Measurements from ENCODE around the gene PRPF8.
A peak's percentile ranks its signal among the peaks of the same experiment; 100 is the strongest.
"Not testable (repeated sequence)": the region's sequence is repeated elsewhere in the genome, so short reads cannot be mapped to it uniquely, and the experiment has no call there.

Gene PRPF8

DNA sequence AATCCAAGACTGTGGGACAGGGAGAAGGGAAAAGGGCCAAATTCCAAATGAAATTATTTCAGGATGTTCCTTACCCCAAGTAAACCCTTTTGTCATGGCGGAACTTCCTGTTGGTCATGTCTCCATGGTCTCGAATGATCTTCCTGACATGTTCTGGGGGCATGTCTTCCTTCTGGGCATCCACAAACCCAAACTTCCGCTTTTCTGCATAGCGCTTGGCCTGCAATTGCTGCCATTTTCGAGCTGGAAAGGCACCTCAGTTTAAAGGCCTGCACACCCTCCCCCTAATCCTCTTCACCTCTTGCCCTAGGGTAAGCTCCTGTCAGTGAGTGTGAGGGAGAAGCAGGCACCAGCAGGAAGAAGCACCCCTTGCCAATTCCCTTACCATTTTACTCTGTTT lies 1.2 kb downstream of the PRPF8 start:
- Mint-ChIP-seq H3K36me3 (ENCODE audit: low read depth) (peaks cover 59% of the 10 kb centered on the region), H3K27ac (peak overlapping the region; percentile 99), H3K27me3 (no peaks in the 10 kb centered on the region), H3K4me3 (peak overlapping the region; percentile 98), H3K4me1 (ENCODE audit: low read depth) (peaks cover 49% of the 10 kb centered on the region), H3K9me3 (no peaks in the 10 kb centered on the region)

DNA sequence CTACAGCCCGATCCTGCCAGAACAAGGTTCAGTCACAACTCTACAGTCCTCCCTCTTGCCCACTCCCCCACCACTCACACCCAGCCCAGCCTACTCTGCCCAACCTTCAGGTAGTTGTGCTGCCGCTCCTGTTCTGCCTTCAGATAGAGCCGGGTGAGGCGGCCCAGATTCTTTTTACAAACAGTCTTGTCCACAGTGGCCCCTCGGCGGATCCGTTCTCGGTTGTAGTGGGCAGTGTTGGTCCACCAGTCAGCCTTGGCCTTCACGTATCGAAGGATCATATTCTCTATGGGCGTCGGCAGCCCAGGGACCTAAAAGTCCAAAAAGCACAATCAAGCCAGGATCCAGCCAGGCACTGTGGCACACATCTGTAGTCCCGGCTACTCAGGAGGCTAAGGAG lies 8.3 kb downstream of the PRPF8 start:
- Mint-ChIP-seq H3K9me3 (no peaks in the 10 kb centered on the region), H3K4me3 (no peak overlapping the region), H3K27me3 (no peaks in the 10 kb centered on the region), H3K27ac (no peak overlapping the region), H3K36me3 (ENCODE audit: low read depth) (peaks cover 83% of the 10 kb centered on the region), H3K4me1 (ENCODE audit: low read depth) (peaks cover 12% of the 10 kb centered on the region)

DNA sequence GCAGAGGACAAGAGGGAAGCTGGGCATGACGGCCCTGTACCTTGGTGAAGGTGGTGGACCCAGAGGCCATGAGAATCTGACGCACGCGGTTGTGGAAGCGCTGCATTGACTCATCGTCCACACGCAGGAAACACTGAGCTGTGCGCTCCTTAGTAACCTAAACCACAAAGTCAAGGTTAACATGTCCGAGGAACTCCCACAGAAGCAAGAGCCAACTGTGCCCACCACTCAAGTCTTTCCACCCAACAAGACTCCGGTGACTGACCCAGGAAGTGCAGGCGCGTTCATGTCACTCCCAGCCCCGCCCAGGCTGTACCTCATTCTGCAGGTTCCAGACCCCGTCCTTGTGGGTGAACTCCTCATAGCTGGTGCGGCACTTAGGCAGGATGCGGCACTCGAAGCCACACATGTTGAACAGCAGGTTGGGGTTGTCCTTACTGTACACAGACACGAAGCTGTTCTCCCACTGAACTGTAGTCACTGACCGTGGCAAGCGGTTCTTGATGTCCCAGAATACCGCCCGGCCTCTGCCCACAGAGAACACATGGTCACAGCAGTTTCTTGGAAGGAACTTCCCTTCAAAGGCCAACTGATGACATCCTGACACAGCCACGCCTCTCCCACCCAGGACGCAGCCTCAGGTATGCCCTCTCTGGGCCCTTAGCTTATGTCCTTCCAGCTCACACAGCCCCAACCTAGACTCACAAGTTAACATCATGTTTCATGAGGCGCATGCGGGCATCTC lies 11.5 kb downstream of the PRPF8 start:
- Mint-ChIP-seq H3K4me3 (no peak overlapping the region), H3K27ac (peak overlapping the region; percentile 12), H3K4me1 (ENCODE audit: low read depth) (peaks cover 11% of the 10 kb centered on the region), H3K27me3 (no peaks in the 10 kb centered on the region), H3K36me3 (ENCODE audit: low read depth) (peaks cover 80% of the 10 kb centered on the region), H3K9me3 (no peaks in the 10 kb centered on the region)

DNA sequence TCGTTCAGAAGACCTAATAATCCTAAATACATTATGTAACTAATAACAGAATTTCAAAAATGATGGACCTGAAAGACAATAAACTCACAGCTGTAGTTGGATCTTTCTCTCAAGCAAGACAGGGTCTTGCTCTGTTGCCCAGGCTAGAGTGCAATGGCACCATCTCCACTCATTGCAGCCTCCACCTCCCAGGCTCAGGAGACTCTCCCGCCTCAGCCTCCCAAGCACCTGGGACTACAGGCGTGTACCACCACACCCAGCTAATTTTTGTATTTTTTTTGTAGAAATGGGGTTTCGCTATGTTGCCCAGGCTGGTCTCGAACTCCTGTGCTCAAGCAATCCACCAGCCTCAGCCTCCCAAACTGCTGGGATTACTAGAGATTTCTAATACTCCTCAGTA lies 20.7 kb downstream of the PRPF8 start:
- not testable (repeated sequence) for H3K4me3 Mint-ChIP-seq; H3K4me1 Mint-ChIP-seq (ENCODE audit: low read depth)

DNA sequence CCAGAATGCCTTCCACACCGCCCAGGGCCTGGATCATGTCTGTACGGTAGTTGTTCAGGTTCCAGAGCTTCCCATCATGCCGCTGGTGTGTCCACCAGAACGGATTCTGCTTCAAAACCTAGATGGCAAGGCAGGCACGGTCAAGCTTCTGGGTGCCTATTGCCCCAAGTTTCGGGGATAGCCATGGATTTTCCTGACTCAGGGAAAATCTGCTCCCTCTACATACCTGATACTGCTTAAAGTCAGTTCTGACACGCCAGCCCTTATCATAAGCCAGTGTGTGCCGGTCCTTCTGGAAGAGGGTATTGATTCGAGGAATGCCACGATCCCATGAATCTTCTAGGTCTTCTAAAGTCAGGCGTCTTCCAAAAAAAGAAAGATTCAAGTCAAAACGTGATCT lies 23.6 kb downstream of the PRPF8 start:
- no peak overlapping the region for H3K4me3 Mint-ChIP-seq
- no peaks in the 10 kb centered on the region for H3K9me3 Mint-ChIP-seq
- H3K27ac Mint-ChIP-seq: no peak overlapping the region
- H3K4me1 Mint-ChIP-seq (ENCODE audit: low read depth): no peaks in the 10 kb centered on the region
- peaks cover 81% of the 10 kb centered on the region for H3K36me3 Mint-ChIP-seq (ENCODE audit: low read depth)
- H3K27me3 Mint-ChIP-seq: no peaks in the 10 kb centered on the region

More for the DNA sequence above, 20.7 kb downstream of the PRPF8 start:
- not testable (repeated sequence) for H3K27me3 Mint-ChIP-seq, H3K9me3 Mint-ChIP-seq
- Mint-ChIP-seq H3K36me3 (ENCODE audit: low read depth) (peaks cover 76% of the 10 kb centered on the region), H3K27ac (peak overlapping the region; percentile 45)

DNA sequence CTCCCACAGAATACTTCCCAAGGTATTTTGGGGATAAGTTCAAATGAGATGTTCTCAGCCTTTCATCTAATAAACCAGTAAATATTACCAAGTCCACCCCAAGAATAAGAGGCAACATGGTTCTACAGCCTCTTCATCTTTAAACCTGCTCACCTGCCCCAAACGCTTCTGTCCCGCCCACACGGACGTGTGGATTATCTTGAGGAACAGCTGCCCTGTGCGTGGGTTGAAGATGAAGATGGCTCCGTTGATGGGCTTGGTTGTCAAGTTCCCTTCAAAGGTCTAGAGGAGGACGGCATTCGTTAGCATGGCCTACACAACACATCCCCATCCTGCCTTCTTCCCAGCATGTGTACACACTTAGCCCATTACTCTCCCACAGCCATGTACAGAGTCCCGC lies 26.6 kb downstream of the PRPF8 start:
- peaks cover 80% of the 10 kb centered on the region for H3K36me3 Mint-ChIP-seq (ENCODE audit: low read depth)
- no peaks in the 10 kb centered on the region for H3K27me3 Mint-ChIP-seq
- no peaks in the 10 kb centered on the region for H3K9me3 Mint-ChIP-seq
- H3K4me3 Mint-ChIP-seq: no peak overlapping the region
- no peaks in the 10 kb centered on the region for H3K4me1 Mint-ChIP-seq (ENCODE audit: low read depth)
- H3K27ac Mint-ChIP-seq: no peak overlapping the region

DNA sequence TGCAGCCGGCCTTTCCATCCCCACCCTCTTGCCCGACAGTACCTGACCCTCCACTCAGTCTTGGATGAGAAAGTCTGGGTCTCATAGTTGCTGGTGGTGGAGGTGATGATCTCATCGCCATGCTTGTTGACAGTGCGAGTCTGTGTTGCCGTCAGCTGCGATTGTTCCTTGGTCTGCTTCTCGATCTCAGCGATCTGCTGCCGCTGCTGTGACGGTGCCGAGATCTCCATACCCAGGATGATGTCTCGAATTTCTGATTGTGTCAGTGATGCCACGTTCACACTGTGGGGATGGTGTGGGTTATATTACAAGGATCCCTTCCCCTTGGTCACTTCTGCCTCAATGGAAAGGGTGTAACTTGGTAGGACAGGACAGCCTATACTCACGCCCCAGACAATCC lies 30.9 kb downstream of the PRPF8 start:
- Mint-ChIP-seq H3K27me3 (no peaks in the 10 kb centered on the region), H3K27ac (no peak overlapping the region), H3K4me3 (no peak overlapping the region), H3K4me1 (ENCODE audit: low read depth) (peaks cover 12% of the 10 kb centered on the region), H3K36me3 (ENCODE audit: low read depth) (peaks cover 71% of the 10 kb centered on the region), H3K9me3 (no peaks in the 10 kb centered on the region)

DNA sequence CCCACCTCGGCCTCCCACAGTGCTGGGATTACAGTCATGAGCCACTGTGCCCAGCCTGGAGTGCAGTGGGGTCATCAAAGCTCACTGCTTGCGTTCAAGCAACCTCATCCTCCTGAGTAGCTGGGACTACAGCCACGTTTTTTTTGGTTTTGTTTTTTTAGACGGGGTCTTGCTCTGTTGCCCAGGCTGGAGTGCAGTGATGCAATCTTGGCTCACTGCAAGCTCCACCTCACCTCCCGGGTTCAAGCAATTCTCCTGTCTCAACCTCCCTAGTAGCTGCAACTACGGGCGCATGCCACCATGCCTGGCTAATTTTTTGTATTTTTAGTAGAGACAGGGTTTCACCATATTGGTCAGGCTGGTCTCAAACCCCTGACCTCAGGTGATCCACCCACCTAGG lies 31.9 kb downstream of the PRPF8 start:
- not testable (repeated sequence) for H3K27ac Mint-ChIP-seq, H3K4me3 Mint-ChIP-seq, H3K27me3 Mint-ChIP-seq, H3K9me3 Mint-ChIP-seq
- H3K36me3 Mint-ChIP-seq (ENCODE audit: low read depth): peaks cover 62% of the 10 kb centered on the region
- peaks cover 18% of the 10 kb centered on the region for H3K4me1 Mint-ChIP-seq (ENCODE audit: low read depth)

DNA sequence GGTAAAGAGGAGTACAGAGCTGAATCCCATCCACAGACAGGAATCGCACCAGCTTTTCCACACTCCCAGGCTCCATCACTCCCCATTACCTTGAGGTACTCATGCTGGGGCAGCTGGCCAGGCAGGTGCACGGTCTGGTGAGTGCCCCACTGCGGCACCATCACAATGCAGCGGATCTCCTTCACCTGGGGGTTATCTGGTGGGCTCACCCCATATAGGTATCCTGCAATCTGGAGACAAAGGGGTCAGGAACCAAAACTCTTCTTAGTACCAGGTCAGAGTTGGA lies 33.2 kb downstream of the PRPF8 start:
- no peak overlapping the region for H3K27ac Mint-ChIP-seq
- no peaks in the 10 kb centered on the region for H3K27me3 Mint-ChIP-seq
- no peaks in the 10 kb centered on the region for H3K9me3 Mint-ChIP-seq
- H3K4me1 Mint-ChIP-seq (ENCODE audit: low read depth): peaks cover 24% of the 10 kb centered on the region
- peaks cover 51% of the 10 kb centered on the region for H3K36me3 Mint-ChIP-seq (ENCODE audit: low read depth)
- no peak overlapping the region for H3K4me3 Mint-ChIP-seq

DNA sequence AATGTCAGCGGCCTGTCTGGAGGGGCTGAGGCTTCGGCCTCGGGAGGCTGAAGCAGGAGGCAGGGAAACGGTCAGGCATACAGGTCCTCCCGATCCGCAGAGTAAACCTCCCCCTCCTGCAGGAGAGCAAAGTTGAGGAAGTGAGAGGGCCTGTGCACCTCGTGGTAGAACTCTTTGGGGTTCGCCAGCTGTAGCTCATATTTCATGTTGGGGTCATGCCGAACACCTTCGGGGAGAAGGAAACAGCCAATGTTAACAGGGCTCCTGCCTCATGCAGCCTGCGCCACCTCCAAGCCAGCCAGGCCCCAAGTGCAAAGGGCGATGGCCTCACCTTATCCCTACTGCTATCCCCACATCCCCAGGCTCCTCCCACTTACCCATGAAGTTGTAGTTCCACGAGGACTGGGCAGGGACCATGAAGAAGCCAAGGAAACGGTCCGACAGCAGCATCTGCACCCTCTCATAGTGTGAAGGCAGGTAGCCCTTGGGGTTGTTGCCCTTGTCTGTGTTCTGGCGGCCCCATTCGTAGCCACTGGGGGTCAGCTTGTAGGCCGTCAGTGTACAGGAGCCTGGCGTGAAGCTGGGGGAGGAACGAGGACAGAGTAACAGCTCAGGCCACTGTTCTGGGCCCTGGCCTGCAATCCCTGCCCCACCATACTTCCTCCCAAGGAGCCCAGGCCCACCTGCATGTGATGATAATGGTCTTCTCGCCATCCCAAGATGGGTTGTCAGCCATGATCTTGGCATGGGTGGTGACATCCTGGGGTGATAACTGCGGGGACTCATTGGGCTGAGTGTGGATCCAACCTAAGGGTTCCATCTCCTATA lies 33.7 kb downstream of the PRPF8 start:
- H3K9me3 Mint-ChIP-seq: no peaks in the 10 kb centered on the region
- no peaks in the 10 kb centered on the region for H3K27me3 Mint-ChIP-seq
- peaks cover 46% of the 10 kb centered on the region for H3K36me3 Mint-ChIP-seq (ENCODE audit: low read depth)
- H3K4me3 Mint-ChIP-seq: no peak overlapping the region
- no peak overlapping the region for H3K27ac Mint-ChIP-seq
- peaks cover 27% of the 10 kb centered on the region for H3K4me1 Mint-ChIP-seq (ENCODE audit: low read depth)

DNA sequence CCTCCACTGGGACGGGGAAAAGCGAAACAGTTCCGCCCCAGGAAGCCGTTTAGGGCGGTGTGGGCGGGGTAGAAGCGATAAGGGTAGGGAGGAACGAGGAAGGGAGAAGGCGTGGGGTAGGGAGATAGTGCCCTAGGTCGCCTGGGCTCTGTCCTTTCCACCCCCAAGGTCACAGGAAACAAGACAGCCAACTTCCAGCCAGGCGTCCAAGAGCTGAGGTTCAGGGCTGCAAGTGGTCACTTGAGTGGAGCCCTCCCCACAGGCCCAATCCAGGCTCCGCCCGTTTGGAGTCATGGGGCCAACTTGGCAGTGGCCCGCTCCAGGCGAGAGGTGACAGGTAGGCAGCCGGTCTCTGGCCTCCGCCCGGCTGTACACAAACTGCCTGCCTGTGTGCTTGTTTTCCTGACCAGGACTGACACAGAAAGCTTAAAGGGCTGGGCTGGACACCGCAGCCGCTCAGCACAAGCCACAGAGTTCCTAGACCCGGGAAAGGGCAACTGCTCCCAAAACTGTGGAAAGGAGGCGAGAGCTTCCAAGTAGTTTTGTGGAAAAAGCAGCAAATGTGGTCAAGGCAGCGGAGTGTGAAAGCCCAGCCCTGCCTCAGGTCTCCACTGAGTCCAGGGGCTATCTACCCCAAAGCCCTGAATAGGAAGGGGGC lies 34.7 kb downstream of the PRPF8 start, which contains the start of gene RILP:
RILP (minus strand) TSS at position 23 of the 658 bp plus-strand sequence. CDS start 62 bp downstream, outside the sequence.
- no peaks in the 10 kb centered on the region for H3K9me3 Mint-ChIP-seq
- no peaks in the 10 kb centered on the region for H3K27me3 Mint-ChIP-seq
- H3K4me1 Mint-ChIP-seq (ENCODE audit: low read depth): peaks cover 37% of the 10 kb centered on the region
- H3K27ac Mint-ChIP-seq: peak within 1 kb of the TSS; percentile 67
- H3K4me3 Mint-ChIP-seq: peak within 1 kb of the TSS; percentile 66
- H3K36me3 Mint-ChIP-seq (ENCODE audit: low read depth): peaks cover 41% of the 10 kb centered on the region

DNA sequence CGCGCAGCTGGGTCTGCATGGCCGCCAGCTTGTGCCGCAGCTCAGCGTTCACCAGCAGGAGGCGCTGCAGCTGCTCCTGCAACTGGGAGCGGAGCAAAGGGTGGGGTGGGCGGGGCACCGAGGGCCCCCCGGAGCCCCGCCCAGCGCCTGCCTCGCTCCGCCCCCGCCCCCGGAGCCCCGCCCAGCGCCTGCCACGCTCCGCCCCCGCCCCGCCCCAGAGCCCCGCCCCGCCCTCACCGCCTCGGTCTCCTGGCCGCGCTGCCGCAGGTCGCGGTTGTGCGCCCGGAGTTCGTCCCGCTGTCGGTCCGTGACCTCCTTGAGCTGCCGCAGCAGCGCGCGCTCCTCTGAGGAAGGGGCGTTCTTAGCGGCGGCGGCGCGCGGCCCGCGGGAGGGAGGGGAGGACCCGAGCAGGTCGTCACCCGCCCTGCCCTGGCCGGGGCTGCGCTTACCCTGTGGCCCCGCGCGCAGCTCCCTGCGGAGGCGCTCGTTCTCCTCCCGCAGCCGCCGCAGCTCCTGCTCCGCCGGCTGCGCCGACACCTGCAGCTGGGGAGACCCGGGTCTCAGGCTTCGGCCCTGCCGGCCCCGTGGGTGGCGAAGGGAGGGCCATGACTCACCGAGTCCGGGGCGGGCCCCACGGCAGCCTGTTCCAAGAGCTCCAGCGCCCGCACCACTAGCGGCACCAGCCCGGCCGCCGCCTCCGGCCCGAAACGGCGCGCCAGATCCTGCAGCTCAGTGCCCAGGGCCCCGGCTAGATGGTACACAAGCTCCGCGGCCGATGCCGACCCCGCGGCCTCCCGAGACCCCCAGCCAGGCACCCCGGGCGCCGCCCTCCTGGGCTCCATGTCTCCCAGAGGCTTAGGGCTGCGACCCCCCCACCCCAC lies 35.5 kb downstream of the PRPF8 start:
- peaks cover 44% of the 10 kb centered on the region for H3K4me1 Mint-ChIP-seq (ENCODE audit: low read depth)
- no peak overlapping the region for H3K27ac Mint-ChIP-seq
- no peaks in the 10 kb centered on the region for H3K9me3 Mint-ChIP-seq
- H3K36me3 Mint-ChIP-seq (ENCODE audit: low read depth): peaks cover 36% of the 10 kb centered on the region
- peak overlapping the region; percentile 32 for H3K4me3 Mint-ChIP-seq
- no peaks in the 10 kb centered on the region for H3K27me3 Mint-ChIP-seq

DNA sequence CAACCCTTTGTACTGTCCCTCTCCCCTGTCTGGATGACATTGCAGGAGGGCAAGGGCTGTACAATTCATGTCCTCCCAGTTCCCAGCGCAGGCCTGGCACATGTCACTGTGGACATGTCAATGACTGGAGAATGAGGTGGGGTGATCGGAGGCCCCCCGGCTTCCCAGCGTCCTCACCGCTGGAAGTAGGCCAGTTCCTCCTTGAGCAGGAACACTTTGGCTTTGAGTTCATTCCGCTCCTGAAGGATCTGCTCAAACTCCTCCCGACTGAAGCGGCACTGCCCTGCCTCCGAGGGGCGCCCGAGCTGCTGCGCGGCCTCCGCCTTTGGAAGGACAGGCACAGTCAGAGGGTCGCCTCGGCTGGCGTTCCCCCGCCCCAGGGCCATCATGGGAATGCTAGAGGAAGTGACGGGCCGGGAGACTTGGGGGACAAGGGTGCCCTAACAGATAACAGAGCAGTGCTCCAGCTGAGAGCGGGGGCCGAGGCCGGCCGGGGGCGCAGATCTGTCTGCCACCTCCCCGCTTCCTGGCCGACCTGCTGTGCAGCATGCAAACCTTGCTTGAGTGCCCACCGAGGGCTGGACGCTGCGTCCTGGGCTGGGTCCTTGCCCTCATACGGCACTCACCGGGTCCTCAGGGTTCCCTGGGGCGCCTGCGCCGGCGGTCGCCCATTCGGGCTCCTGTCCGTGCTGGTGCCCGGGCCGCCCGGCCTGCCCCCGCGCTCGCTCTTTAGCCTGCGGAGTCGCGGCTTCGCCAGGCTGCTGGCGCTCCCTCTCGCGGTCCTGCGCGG lies 36.3 kb downstream of the PRPF8 start:
- peaks cover 49% of the 10 kb centered on the region for H3K4me1 Mint-ChIP-seq (ENCODE audit: low read depth)
- H3K27me3 Mint-ChIP-seq: no peaks in the 10 kb centered on the region
- H3K4me3 Mint-ChIP-seq: peak overlapping the region; percentile 47
- H3K9me3 Mint-ChIP-seq: no peaks in the 10 kb centered on the region
- H3K27ac Mint-ChIP-seq: no peak overlapping the region
- peaks cover 28% of the 10 kb centered on the region for H3K36me3 Mint-ChIP-seq (ENCODE audit: low read depth)

DNA sequence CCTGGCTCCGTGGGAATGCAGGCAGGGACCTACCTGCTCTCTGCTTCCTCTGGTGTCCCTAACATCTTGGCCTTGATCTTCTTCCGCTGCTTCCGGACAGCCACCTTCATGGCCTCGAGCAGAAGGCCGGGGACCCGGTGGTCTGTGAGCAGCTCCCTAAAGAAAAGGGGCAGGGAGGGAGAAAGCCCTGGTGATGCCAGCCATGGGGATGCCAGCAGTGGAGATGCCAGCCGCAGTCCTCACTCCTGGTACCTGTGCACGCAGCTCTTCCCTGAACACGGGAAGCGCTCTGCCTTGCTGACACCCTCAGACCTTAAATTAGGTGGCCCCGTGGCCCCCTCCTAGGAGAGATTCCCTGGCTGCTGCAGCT lies 36.9 kb downstream of the PRPF8 start:
- Mint-ChIP-seq H3K4me1 (ENCODE audit: low read depth) (peaks cover 49% of the 10 kb centered on the region), H3K9me3 (no peaks in the 10 kb centered on the region), H3K36me3 (ENCODE audit: low read depth) (peaks cover 22% of the 10 kb centered on the region), H3K27ac (no peak overlapping the region), H3K4me3 (peak overlapping the region; percentile 47), H3K27me3 (no peaks in the 10 kb centered on the region)
